GM23338 (cell line): ENCODE measurements around the gene FER. TPM values are rescaled to one million over a fixed set of nuclear protein-coding genes. Genes with fewer than 3 reads are reported as not detected.

Experiments
- ATAC-seq: fragments of 200-7000 bp; cut with Tn5 transposase; 3 replicates; pipeline ENCODE4 v1.9.1; 2020
- DNase-seq: peaks from one replicate; pipeline ENCODE4 v3.0.0-alpha.2; 2015; ENCODE audit warnings: low spot score
- H2AFZ ChIP-seq: fragments of 200-600 bp; sonication (generic); 2 replicates; pipeline ENCODE4 v1.8.0; 2016; ENCODE audit warnings: antibody characterized with exemption, mild to moderate bottlenecking, moderate library complexity
- H3F3A ChIP-seq: fragments of 200-600 bp; sonication (generic); replicated peaks from 2 replicates; pipeline ENCODE4 v1.8.0; 2017; ENCODE audit warnings: antibody characterized with exemption, mixed run types, low read depth
- H3K27ac ChIP-seq: fragments of 200-600 bp; sonication (generic); 2 replicates; pipeline ENCODE4 v1.6.1; 2016; ENCODE audit warnings: low read depth
- H3K27me3 ChIP-seq: fragments of 200-600 bp; sonication (generic); 2 replicates; pipeline ENCODE4 v1.8.0; 2016; ENCODE audit warnings: mild to moderate bottlenecking, mixed run types, moderate library complexity; ENCODE audit not compliant: insufficient read depth
- H3K36me3 ChIP-seq: fragments of 200-600 bp; sonication (generic); 2 replicates; pipeline ENCODE4 v1.8.0; 2016; ENCODE audit warnings: mild to moderate bottlenecking; ENCODE audit not compliant: insufficient read depth
- H3K4me1 ChIP-seq: fragments of 200-600 bp; sonication (generic); 2 replicates; pipeline ENCODE4 v1.8.0; 2016; ENCODE audit warnings: mild to moderate bottlenecking, moderate library complexity; ENCODE audit not compliant: insufficient read depth
- H3K4me2 ChIP-seq: fragments of 200-600 bp; sonication (generic); 2 replicates; pipeline ENCODE4 v1.7.1; 2017; ENCODE audit warnings: mixed run types
- H3K4me3 ChIP-seq: fragments of 200-600 bp; sonication (generic); 2 replicates; pipeline ENCODE4 v1.6.1; 2016; ENCODE audit warnings: mixed run types
- H3K79me2 ChIP-seq: fragments of 200-600 bp; sonication (generic); replicated peaks from 2 replicates; pipeline ENCODE4 v1.8.0; 2017; ENCODE audit warnings: mild to moderate bottlenecking; ENCODE audit not compliant: insufficient read depth
- H3K9me2 ChIP-seq: fragments of 200-600 bp; sonication (generic); 2 replicates; pipeline ENCODE4 v1.8.0; 2017; ENCODE audit not compliant: insufficient read depth
- H4K20me1 ChIP-seq: fragments of 200-600 bp; sonication (generic); replicated peaks from 2 replicates; pipeline ENCODE4 v1.8.0; 2017; ENCODE audit warnings: mild to moderate bottlenecking; ENCODE audit not compliant: insufficient read depth
- H3K27ac Mint-ChIP-seq: 2 replicates; pipeline ENCODE4 v1.8.0; 2020; ENCODE audit warnings: inconsistent platforms, mild to moderate bottlenecking, moderate library complexity, mixed read lengths
- H3K27me3 Mint-ChIP-seq: 3 replicates; pipeline ENCODE4 v1.8.0; 2022; ENCODE audit warnings: low read depth, mild to moderate bottlenecking, moderate library complexity, mixed read lengths, inconsistent platforms; ENCODE audit not compliant: insufficient read depth, poor library complexity
- H3K36me3 Mint-ChIP-seq: 3 replicates; pipeline ENCODE4 v1.8.0; 2021; ENCODE audit warnings: low read depth, mild to moderate bottlenecking, inconsistent platforms, moderate library complexity, mixed read lengths
- H3K4me1 Mint-ChIP-seq: 3 replicates; pipeline ENCODE4 v1.8.0; 2020; ENCODE audit warnings: mild to moderate bottlenecking, inconsistent platforms, mixed read lengths
- H3K4me3 Mint-ChIP-seq: 3 replicates; pipeline ENCODE4 v1.8.0; 2021; ENCODE audit warnings: moderate library complexity, mild to moderate bottlenecking, inconsistent platforms, mixed read lengths
- H3K9me3 Mint-ChIP-seq: 3 replicates; pipeline ENCODE4 v1.8.0; 2020; ENCODE audit warnings: moderate library complexity, mild to moderate bottlenecking, inconsistent platforms, mixed read lengths
- CREB1 ChIP-seq: fragments of 250-450 bp; sonication (Bioruptor Pico); IDR thresholded peaks from 2 replicates; pipeline ENCODE4 v1.5.0; 2020; ENCODE audit warnings: low read depth, mild to moderate bottlenecking, moderate library complexity
- EZH2 ChIP-seq: fragments of 200-600 bp; sonication (generic); IDR thresholded peaks from one replicate; pipeline ENCODE4 v1.8.0; 2017; ENCODE audit warnings: antibody characterized with exemption, mild to moderate bottlenecking, low read depth; ENCODE audit not compliant: unreplicated experiment
- EZH2phosphoT487 ChIP-seq: fragments of 200-600 bp; sonication (generic); IDR thresholded peaks from one replicate; pipeline ENCODE4 v1.8.1; 2018; ENCODE audit warnings: antibody characterized with exemption; ENCODE audit not compliant: unreplicated experiment
- JUNB ChIP-seq: IDR thresholded peaks from one replicate; pipeline ENCODE4 v1.6.1; 2016; ENCODE audit warnings: antibody characterized with exemption; ENCODE audit not compliant: unreplicated experiment
- NANOG ChIP-seq: IDR thresholded peaks from 2 replicates; pipeline ENCODE4 v1.6.1; 2016; ENCODE audit warnings: antibody characterized with exemption, borderline replicate concordance
- POLR2AphosphoS5 ChIP-seq: IDR thresholded peaks from 2 replicates; pipeline ENCODE4 v1.6.1; 2016; ENCODE audit warnings: antibody characterized with exemption, low read depth
- STAT1 ChIP-seq: IDR thresholded peaks from one replicate; pipeline ENCODE4 v1.6.1; 2016; ENCODE audit warnings: antibody characterized with exemption; ENCODE audit not compliant: unreplicated experiment
- ZNF114 ChIP-seq: fragments of 250-450 bp; sonication (Bioruptor Pico); IDR thresholded peaks from 2 replicates; pipeline ENCODE4 v1.5.0; 2020; ENCODE audit warnings: mild to moderate bottlenecking, moderate library complexity
- polyA plus RNA-seq: library from polyadenylated mRNA; unstranded; fragments of >200 nt; fragmentation: Nextera tagmentation; extraction: Ambion mirVana; gene quantifications from 2 replicates; pipeline ENCODE4 v1.2.1, GENCODE V29; 2016
- total RNA-seq: library from RNA; depleted of rRNA; stranded (reverse); fragments of >200 nt; shearing (Covaris generic); gene quantifications from 2 replicates; pipeline ENCODE4 v1.2.3, GENCODE V29; 2014
- TF ChIP-seq, protein P1 (sequence below), 2 experiments: fragments of 200-600 bp in 1 of 2; sonication (generic) in 1 of 2; conservative IDR thresholded peaks; 2 replicates each; pipeline versions ENCODE4 v1.5.1 to v1.6.1; 2016 to 2017; ENCODE audit warnings: antibody characterized with exemption in 2 of 2, low read depth in 2 of 2, mild to moderate bottlenecking in 2 of 2, moderate library complexity in 1 of 2
- TF ChIP-seq, protein P2 (sequence below): fragments of 250-450 bp; sonication (Bioruptor Pico); IDR thresholded peaks from 2 replicates; pipeline ENCODE4 v1.5.0; 2020; ENCODE audit warnings: mild to moderate bottlenecking, moderate library complexity
- TF ChIP-seq, protein P3 (sequence below): IDR thresholded peaks from one replicate; pipeline ENCODE4 v1.6.1; 2018; ENCODE audit warnings: antibody characterized with exemption; ENCODE audit not compliant: unreplicated experiment
- TF ChIP-seq, protein P4 (sequence below): IDR thresholded peaks from 2 replicates; pipeline ENCODE4 v1.6.1; 2016; ENCODE audit warnings: antibody characterized with exemption

Gene FER
- total and polyA plus RNA-seq, 2 experiments from 2014 or later = 17.4 to 34.8 TPM

DNA sequence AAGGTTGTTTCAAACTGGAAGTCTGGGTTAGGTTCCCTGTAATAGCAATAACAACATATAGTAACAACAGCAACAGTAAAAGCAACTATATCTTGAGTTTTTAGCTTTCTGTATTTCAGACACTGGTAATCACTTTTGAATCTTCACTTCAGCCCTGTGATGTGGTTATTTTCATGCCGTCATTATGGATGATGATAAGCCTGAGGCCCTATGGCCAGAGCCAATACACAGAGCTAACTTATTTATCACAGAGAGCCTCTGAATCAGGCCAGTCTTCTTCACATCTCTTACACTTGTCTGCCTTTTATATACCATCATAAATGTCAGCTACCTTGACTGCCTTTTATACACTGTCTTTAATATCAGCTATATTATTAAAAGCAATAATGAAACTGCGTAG is 329.0 kb downstream of the FER start:
- no peak overlapping the region for H3K27ac ChIP-seq
- H3K27me3 ChIP-seq = no peaks in the 10 kb centered on the region
- no peaks in the 10 kb centered on the region for H3F3A ChIP-seq
- H3K36me3 ChIP-seq = no peaks in the 10 kb centered on the region
- Mint-ChIP-seq H3K27ac (no peak overlapping the region), H3K4me1 (no peaks in the 10 kb centered on the region), H3K36me3 (no peaks in the 10 kb centered on the region), H3K27me3 (no peaks in the 10 kb centered on the region), H3K4me3 (no peak overlapping the region), H3K9me3 (no peaks in the 10 kb centered on the region)
- no peaks in the 10 kb centered on the region for H3K9me2 ChIP-seq
- no peaks in the 10 kb centered on the region for H3K4me1 ChIP-seq
- H4K20me1 ChIP-seq = no peaks in the 10 kb centered on the region
- ATAC-seq (no peak), DNase-seq (no peak)
- TF ChIP-seq EZH2 (no peak), NANOG (no peak), ZNF114 (CRISPR knock-in tag) (no peak), POLR2AphosphoS5 (no peak), EZH2phosphoT487 (no peak), JUNB (no peak), CREB1 (CRISPR knock-in tag) (no peak), STAT1 (no peak)
- TF ChIP-seq, protein P1, sequence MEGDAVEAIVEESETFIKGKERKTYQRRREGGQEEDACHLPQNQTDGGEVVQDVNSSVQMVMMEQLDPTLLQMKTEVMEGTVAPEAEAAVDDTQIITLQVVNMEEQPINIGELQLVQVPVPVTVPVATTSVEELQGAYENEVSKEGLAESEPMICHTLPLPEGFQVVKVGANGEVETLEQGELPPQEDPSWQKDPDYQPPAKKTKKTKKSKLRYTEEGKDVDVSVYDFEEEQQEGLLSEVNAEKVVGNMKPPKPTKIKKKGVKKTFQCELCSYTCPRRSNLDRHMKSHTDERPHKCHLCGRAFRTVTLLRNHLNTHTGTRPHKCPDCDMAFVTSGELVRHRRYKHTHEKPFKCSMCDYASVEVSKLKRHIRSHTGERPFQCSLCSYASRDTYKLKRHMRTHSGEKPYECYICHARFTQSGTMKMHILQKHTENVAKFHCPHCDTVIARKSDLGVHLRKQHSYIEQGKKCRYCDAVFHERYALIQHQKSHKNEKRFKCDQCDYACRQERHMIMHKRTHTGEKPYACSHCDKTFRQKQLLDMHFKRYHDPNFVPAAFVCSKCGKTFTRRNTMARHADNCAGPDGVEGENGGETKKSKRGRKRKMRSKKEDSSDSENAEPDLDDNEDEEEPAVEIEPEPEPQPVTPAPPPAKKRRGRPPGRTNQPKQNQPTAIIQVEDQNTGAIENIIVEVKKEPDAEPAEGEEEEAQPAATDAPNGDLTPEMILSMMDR (conservative IDR thresholded peaks at IDR 0.05; ENCODE audit: low read depth in 2 of 2) = no peak
- TF ChIP-seq, protein P2, sequence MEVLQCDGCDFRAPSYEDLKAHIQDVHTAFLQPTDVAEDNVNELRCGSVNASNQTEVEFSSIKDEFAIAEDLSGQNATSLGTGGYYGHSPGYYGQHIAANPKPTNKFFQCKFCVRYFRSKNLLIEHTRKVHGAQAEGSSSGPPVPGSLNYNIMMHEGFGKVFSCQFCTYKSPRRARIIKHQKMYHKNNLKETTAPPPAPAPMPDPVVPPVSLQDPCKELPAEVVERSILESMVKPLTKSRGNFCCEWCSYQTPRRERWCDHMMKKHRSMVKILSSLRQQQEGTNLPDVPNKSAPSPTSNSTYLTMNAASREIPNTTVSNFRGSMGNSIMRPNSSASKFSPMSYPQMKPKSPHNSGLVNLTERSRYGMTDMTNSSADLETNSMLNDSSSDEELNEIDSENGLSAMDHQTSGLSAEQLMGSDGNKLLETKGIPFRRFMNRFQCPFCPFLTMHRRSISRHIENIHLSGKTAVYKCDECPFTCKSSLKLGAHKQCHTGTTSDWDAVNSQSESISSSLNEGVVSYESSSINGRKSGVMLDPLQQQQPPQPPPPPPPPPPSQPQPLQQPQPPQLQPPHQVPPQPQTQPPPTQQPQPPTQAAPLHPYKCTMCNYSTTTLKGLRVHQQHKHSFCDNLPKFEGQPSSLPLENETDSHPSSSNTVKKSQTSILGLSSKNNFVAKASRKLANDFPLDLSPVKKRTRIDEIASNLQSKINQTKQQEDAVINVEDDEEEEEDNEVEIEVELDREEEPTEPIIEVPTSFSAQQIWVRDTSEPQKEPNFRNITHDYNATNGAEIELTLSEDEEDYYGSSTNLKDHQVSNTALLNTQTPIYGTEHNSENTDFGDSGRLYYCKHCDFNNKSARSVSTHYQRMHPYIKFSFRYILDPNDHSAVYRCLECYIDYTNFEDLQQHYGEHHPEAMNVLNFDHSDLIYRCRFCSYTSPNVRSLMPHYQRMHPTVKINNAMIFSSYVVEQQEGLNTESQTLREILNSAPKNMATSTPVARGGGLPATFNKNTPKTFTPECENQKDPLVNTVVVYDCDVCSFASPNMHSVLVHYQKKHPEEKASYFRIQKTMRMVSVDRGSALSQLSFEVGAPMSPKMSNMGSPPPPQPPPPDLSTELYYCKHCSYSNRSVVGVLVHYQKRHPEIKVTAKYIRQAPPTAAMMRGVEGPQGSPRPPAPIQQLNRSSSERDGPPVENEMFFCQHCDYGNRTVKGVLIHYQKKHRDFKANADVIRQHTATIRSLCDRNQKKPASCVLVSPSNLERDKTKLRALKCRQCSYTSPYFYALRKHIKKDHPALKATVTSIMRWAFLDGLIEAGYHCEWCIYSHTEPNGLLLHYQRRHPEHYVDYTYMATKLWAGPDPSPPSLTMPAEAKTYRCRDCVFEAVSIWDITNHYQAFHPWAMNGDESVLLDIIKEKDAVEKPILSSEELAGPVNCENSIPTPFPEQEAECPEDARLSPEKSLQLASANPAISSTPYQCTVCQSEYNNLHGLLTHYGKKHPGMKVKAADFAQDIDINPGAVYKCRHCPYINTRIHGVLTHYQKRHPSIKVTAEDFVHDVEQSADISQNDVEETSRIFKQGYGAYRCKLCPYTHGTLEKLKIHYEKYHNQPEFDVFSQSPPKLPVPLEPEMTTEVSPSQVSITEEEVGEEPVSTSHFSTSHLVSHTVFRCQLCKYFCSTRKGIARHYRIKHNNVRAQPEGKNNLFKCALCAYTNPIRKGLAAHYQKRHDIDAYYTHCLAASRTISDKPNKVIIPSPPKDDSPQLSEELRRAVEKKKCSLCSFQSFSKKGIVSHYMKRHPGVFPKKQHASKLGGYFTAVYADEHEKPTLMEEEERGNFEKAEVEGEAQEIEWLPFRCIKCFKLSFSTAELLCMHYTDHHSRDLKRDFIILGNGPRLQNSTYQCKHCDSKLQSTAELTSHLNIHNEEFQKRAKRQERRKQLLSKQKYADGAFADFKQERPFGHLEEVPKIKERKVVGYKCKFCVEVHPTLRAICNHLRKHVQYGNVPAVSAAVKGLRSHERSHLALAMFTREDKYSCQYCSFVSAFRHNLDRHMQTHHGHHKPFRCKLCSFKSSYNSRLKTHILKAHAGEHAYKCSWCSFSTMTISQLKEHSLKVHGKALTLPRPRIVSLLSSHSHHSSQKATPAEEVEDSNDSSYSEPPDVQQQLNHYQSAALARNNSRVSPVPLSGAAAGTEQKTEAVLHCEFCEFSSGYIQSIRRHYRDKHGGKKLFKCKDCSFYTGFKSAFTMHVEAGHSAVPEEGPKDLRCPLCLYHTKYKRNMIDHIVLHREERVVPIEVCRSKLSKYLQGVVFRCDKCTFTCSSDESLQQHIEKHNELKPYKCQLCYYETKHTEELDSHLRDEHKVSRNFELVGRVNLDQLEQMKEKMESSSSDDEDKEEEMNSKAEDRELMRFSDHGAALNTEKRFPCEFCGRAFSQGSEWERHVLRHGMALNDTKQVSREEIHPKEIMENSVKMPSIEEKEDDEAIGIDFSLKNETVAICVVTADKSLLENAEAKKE = no peak
- TF ChIP-seq, protein P3, sequence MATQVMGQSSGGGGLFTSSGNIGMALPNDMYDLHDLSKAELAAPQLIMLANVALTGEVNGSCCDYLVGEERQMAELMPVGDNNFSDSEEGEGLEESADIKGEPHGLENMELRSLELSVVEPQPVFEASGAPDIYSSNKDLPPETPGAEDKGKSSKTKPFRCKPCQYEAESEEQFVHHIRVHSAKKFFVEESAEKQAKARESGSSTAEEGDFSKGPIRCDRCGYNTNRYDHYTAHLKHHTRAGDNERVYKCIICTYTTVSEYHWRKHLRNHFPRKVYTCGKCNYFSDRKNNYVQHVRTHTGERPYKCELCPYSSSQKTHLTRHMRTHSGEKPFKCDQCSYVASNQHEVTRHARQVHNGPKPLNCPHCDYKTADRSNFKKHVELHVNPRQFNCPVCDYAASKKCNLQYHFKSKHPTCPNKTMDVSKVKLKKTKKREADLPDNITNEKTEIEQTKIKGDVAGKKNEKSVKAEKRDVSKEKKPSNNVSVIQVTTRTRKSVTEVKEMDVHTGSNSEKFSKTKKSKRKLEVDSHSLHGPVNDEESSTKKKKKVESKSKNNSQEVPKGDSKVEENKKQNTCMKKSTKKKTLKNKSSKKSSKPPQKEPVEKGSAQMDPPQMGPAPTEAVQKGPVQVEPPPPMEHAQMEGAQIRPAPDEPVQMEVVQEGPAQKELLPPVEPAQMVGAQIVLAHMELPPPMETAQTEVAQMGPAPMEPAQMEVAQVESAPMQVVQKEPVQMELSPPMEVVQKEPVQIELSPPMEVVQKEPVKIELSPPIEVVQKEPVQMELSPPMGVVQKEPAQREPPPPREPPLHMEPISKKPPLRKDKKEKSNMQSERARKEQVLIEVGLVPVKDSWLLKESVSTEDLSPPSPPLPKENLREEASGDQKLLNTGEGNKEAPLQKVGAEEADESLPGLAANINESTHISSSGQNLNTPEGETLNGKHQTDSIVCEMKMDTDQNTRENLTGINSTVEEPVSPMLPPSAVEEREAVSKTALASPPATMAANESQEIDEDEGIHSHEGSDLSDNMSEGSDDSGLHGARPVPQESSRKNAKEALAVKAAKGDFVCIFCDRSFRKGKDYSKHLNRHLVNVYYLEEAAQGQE = no peak
- TF ChIP-seq, protein P4, sequence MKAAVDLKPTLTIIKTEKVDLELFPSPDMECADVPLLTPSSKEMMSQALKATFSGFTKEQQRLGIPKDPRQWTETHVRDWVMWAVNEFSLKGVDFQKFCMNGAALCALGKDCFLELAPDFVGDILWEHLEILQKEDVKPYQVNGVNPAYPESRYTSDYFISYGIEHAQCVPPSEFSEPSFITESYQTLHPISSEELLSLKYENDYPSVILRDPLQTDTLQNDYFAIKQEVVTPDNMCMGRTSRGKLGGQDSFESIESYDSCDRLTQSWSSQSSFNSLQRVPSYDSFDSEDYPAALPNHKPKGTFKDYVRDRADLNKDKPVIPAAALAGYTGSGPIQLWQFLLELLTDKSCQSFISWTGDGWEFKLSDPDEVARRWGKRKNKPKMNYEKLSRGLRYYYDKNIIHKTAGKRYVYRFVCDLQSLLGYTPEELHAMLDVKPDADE = no peak
- no peaks in the 10 kb centered on the region for H3K79me2 ChIP-seq
- H3K4me2 ChIP-seq = no peak overlapping the region
- no peak overlapping the region for H2AFZ ChIP-seq
- no peak overlapping the region for H3K4me3 ChIP-seq
